DND-41 (cell line): ENCODE results near the gene SLC39A8.
A peak's percentile ranks its signal among the peaks of the same experiment; 100 is the strongest.

Experiments used
- ATAC-seq: fragments of 200-7000 bp; cut with Tn5 transposase; 3 replicates; pipeline ENCODE4 v1.9.1; 2021; ENCODE audit warnings: low read depth; ENCODE audit not compliant: insufficient read depth
- DNase-seq: peaks from one replicate; pipeline ENCODE4 v3.0.0-alpha.2; 2020
- H2AFZ ChIP-seq: 2 replicates; pipeline ENCODE4 v1.6.0; 2012; ENCODE audit warnings: low read depth, low read length
- H3K27ac ChIP-seq: 2 replicates; pipeline ENCODE4 v1.5.1; 2012; ENCODE audit warnings: low read length, inconsistent platforms
- H3K27me3 ChIP-seq: fragments of 200-600 bp; sonication (generic); 2 replicates; pipeline ENCODE4 v1.6.0; 2012; ENCODE audit warnings: low read length, mild to moderate bottlenecking, inconsistent platforms; ENCODE audit not compliant: insufficient read depth, poor library complexity
- H3K36me3 ChIP-seq: 2 replicates; pipeline ENCODE4 v1.5.1; 2012; ENCODE audit warnings: low read length, inconsistent platforms; ENCODE audit not compliant: insufficient read depth
- H3K4me1 ChIP-seq: 2 replicates; pipeline ENCODE4 v1.5.1; 2012; ENCODE audit warnings: mild to moderate bottlenecking, low read length; ENCODE audit not compliant: insufficient read depth
- H3K4me2 ChIP-seq: 2 replicates; pipeline ENCODE4 v1.6.0; 2012; ENCODE audit warnings: mild to moderate bottlenecking, moderate library complexity, low read length, inconsistent platforms; ENCODE audit not compliant: insufficient read depth
- H3K4me3 ChIP-seq, 2 experiments: fragments of 200-600 bp in 1 of 2; shearing (Covaris generic) in 1 of 2; 2 replicates each; pipeline ENCODE4 v1.5.1; 2012 to 2016; ENCODE audit warnings: inconsistent platforms in 2 of 2, low read length in 2 of 2, mild to moderate bottlenecking in 2 of 2, low read depth in 1 of 2, moderate library complexity in 1 of 2
- H3K79me2 ChIP-seq: 2 replicates; pipeline ENCODE4 v1.6.0; 2012; ENCODE audit warnings: low read length, inconsistent platforms; ENCODE audit not compliant: insufficient read depth
- H3K9ac ChIP-seq: 2 replicates; pipeline ENCODE4 v1.6.0; 2012; ENCODE audit warnings: low read depth, mild to moderate bottlenecking, inconsistent platforms, low read length, moderate library complexity
- H3K9me3 ChIP-seq: 2 replicates; pipeline ENCODE4 v1.5.1; 2012; ENCODE audit warnings: low read length, moderate library complexity, mild to moderate bottlenecking, inconsistent platforms; ENCODE audit not compliant: insufficient read depth, severe bottlenecking
- H4K20me1 ChIP-seq: 2 replicates; pipeline ENCODE4 v1.6.0; 2012; ENCODE audit warnings: low read length; ENCODE audit not compliant: insufficient read depth
- EZH2 ChIP-seq: IDR thresholded peaks from 3 replicates; pipeline ENCODE4 v1.6.1; 2012; ENCODE audit warnings: borderline replicate concordance, low read depth, mild to moderate bottlenecking, moderate library complexity, low read length, inconsistent platforms; ENCODE audit not compliant: severe bottlenecking
- TF ChIP-seq, protein P1 (sequence below): IDR thresholded peaks from 2 replicates; pipeline ENCODE4 v1.5.1; 2012; ENCODE audit warnings: borderline replicate concordance, low read length, moderate library complexity, mild to moderate bottlenecking; ENCODE audit not compliant: poor library complexity, severe bottlenecking; ENCODE audit errors: extremely low read depth

The SLC39A8 gene

DNA sequence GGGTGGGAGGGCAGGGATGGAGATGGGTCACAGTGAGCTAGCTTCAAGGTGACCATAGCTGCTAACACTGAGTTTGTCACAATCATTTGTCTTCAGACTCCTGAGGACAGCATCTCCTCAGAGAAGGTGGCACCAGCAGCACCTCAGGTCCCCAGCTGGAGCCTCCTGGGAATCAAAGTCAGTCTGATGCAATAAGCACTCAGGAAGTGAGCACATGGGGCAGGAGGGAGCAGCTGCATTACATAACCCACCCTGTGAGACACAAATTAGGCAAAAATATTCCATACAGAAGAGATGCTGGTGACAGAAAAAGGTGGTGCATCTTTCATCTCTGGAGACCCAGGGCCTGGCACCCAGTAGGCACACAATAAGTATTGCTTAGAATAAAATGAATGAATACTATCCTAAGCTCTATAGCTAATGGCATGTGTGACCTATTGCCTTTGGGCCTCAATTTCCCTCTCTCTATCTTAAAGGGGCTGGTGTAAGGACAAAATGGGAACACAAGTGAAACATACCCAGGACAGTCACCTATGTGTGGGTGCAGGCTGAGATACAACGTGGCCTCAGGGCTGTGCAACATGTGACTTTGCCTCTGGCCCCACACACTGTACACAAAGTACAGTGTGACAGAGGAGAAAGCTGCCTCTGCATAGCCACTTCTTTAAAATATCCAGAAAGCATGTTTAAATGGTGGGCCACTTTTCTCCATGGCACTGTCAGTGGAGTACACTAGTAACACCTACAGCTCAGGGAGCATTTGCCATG, 37.1 kb downstream of the SLC39A8 start:
- Histone ChIP-seq H3K4me3 (no peak overlapping the region), H3K9ac (peak overlapping the region; percentile 4; the same call in 1 of the 2 replicates), H3K9me3 (no peaks in the 10 kb centered on the region), H2AFZ (peak overlapping the region; percentile 6; the same call in 1 of the 2 replicates), H4K20me1 (no peaks in the 10 kb centered on the region), H3K27ac (peak overlapping the region; percentile 26), H3K27me3 (no peaks in the 10 kb centered on the region), H3K36me3 (peaks cover 31% of the 10 kb centered on the region; the same call in 1 of the 2 replicates), H3K79me2 (peaks cover 12% of the 10 kb centered on the region), H3K4me2 (no peak overlapping the region), H3K4me1 (peaks cover 25% of the 10 kb centered on the region)
- ATAC-seq, result peak; percentile 91
- TF ChIP-seq EZH2, result no peak
- TF ChIP-seq, protein P1, sequence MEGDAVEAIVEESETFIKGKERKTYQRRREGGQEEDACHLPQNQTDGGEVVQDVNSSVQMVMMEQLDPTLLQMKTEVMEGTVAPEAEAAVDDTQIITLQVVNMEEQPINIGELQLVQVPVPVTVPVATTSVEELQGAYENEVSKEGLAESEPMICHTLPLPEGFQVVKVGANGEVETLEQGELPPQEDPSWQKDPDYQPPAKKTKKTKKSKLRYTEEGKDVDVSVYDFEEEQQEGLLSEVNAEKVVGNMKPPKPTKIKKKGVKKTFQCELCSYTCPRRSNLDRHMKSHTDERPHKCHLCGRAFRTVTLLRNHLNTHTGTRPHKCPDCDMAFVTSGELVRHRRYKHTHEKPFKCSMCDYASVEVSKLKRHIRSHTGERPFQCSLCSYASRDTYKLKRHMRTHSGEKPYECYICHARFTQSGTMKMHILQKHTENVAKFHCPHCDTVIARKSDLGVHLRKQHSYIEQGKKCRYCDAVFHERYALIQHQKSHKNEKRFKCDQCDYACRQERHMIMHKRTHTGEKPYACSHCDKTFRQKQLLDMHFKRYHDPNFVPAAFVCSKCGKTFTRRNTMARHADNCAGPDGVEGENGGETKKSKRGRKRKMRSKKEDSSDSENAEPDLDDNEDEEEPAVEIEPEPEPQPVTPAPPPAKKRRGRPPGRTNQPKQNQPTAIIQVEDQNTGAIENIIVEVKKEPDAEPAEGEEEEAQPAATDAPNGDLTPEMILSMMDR, result no peak
- DNase-seq, result peak; percentile 66

GRCh38 chr4:102305666-102306065, 39.6 kb downstream of the SLC39A8 start:
- peaks cover 12% of the 10 kb centered on the region for H3K79me2 ChIP-seq
- TF ChIP-seq, protein P1, result no peak
- no peak for TF ChIP-seq EZH2
- ATAC-seq, result no peak
- no peaks in the 10 kb centered on the region for H4K20me1 ChIP-seq
- peaks cover 25% of the 10 kb centered on the region for H3K4me1 ChIP-seq
- no peak for DNase-seq
- H3K27me3 ChIP-seq, result no peaks in the 10 kb centered on the region
- no peak overlapping the region for H3K9ac ChIP-seq
- H3K4me3 ChIP-seq, result no peak overlapping the region
- H3K27ac ChIP-seq, result no peak overlapping the region
- no peak overlapping the region for H2AFZ ChIP-seq
- no peaks in the 10 kb centered on the region for H3K9me3 ChIP-seq
- H3K4me2 ChIP-seq, result no peak overlapping the region
- H3K36me3 ChIP-seq, result peaks cover 45% of the 10 kb centered on the region; the same call in 1 of the 2 replicates

GRCh38 chr4:102302762-102303161, 42.5 kb downstream of the SLC39A8 start:
- no peaks in the 10 kb centered on the region for H3K27me3 ChIP-seq
- no peaks in the 10 kb centered on the region for H3K79me2 ChIP-seq
- no peak for DNase-seq

More at GRCh38 chr4:102302762-102303161, 42.5 kb downstream of the SLC39A8 start:
- no peak for ATAC-seq
- no peak overlapping the region for H3K27ac ChIP-seq
- H3K9me3 ChIP-seq, result no peaks in the 10 kb centered on the region
- H2AFZ ChIP-seq, result no peak overlapping the region
- H3K36me3 ChIP-seq, result peaks cover 37% of the 10 kb centered on the region; the same call in 1 of the 2 replicates
- H3K9ac ChIP-seq, result no peak overlapping the region
- H3K4me1 ChIP-seq, result peaks cover 2% of the 10 kb centered on the region; the same call in 1 of the 2 replicates
- H3K4me3 ChIP-seq, result no peak overlapping the region
- no peaks in the 10 kb centered on the region for H4K20me1 ChIP-seq
- no peak overlapping the region for H3K4me2 ChIP-seq
- TF ChIP-seq EZH2, result no peak
- TF ChIP-seq, protein P1, result no peak
